Activated B cell treated with CpG ODN at 0.5 μM for 24 hours (primary cell): ENCODE measurements around the gene MTREX. TPM values are rescaled to one million over a fixed set of nuclear protein-coding genes. Genes with fewer than 3 reads are reported as not detected.
A peak's percentile ranks its signal among the peaks of the same experiment; 100 is the strongest.

ENCODE experiments used
- ATAC-seq: fragments of 200-7000 bp; cut with Tn5 transposase; one replicate; pipeline ENCODE4 v1.10.0; 2021; ENCODE audit warnings: low read depth, mild to moderate bottlenecking, moderate library complexity
- CTCF ChIA-PET: fragments of 350-600 bp; sonication (Branson Sonifier 250); formaldehyde crosslinking; loops from one replicate; lab custom pipeline; 2021; ENCODE audit warnings: antibody characterized with exemption; lab: Charles Lee
- POLR2A ChIA-PET: fragments of 350-600 bp; sonication (Branson Sonifier 250); formaldehyde crosslinking; loops from one replicate; lab custom pipeline; 2021; ENCODE audit warnings: antibody characterized with exemption; lab: Charles Lee
- DNase-seq: peaks from one replicate; pipeline ENCODE4 v3.0.0; 2022
- H3K27ac Mint-ChIP-seq: one replicate; pipeline ENCODE4 v1.8.0; 2020; ENCODE audit warnings: mixed read lengths
- H3K27me3 Mint-ChIP-seq: one replicate; pipeline ENCODE4 v1.8.0; 2021; ENCODE audit warnings: mixed read lengths
- H3K36me3 Mint-ChIP-seq: one replicate; pipeline ENCODE4 v1.8.0; 2021; ENCODE audit warnings: low read depth, mixed read lengths
- H3K4me1 Mint-ChIP-seq: one replicate; pipeline ENCODE4 v1.8.0; 2021; ENCODE audit warnings: mixed read lengths
- H3K4me3 Mint-ChIP-seq: one replicate; pipeline ENCODE4 v1.8.0; 2020; ENCODE audit warnings: mild to moderate bottlenecking, mixed read lengths
- H3K9me3 Mint-ChIP-seq: one replicate; pipeline ENCODE4 v1.8.0; 2020; ENCODE audit warnings: mixed read lengths
- intact Hi-C: fragments of 100-400 bp; cut with micrococcal nuclease; formaldehyde crosslinking; loops from one replicate; pipeline ENCODE4 v1.15.1; 2024
- total RNA-seq: library from RNA; stranded (reverse); gene quantifications from 2 replicates; pipeline ENCODE4 v1.2.3, GENCODE V29; 2022
- TF ChIP-seq, protein P1 (sequence below): fragments of 200-600 bp; IDR thresholded peaks from one replicate; pipeline ENCODE4 v1.8.0; 2022; ENCODE audit warnings: antibody characterized with exemption, mild to moderate bottlenecking

MTREX gene
- total RNA-seq, 1 donor from 2014 or later, result 106 TPM

DNA sequence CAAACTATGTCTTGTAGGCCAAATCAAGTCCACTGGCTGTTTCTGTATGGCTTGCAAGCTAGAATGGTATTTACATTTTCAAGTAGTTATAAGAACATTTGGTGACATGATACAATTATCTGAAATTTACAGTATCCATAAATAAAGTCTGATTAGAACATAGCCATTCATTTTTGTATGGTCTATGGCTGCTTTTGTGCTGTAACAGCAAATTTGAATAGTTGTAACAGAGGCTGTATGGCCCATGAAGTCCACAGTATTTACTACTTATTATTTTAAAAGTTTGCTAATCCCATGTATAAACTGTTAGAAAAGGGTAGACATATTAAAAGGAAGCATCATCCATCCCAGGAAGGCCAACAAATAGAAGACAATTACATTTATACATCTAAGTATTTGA, 18.0 kb upstream of the MTREX start:
- intact Hi-C loops, result no loop called here
- ATAC-seq, result no peak
- Mint-ChIP-seq H3K27me3 (no peaks in the 10 kb centered on the region), H3K9me3 (no peaks in the 10 kb centered on the region), H3K4me1 (no peaks in the 10 kb centered on the region), H3K27ac (no peak overlapping the region), H3K36me3 (peaks cover 77% of the 10 kb centered on the region), H3K4me3 (no peak overlapping the region)
- TF ChIP-seq, protein P1, sequence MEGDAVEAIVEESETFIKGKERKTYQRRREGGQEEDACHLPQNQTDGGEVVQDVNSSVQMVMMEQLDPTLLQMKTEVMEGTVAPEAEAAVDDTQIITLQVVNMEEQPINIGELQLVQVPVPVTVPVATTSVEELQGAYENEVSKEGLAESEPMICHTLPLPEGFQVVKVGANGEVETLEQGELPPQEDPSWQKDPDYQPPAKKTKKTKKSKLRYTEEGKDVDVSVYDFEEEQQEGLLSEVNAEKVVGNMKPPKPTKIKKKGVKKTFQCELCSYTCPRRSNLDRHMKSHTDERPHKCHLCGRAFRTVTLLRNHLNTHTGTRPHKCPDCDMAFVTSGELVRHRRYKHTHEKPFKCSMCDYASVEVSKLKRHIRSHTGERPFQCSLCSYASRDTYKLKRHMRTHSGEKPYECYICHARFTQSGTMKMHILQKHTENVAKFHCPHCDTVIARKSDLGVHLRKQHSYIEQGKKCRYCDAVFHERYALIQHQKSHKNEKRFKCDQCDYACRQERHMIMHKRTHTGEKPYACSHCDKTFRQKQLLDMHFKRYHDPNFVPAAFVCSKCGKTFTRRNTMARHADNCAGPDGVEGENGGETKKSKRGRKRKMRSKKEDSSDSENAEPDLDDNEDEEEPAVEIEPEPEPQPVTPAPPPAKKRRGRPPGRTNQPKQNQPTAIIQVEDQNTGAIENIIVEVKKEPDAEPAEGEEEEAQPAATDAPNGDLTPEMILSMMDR, result no peak
- ChIA-PET POLR2A (no interaction called here), CTCF (no interaction called here)
- DNase-seq, result no peak

DNA sequence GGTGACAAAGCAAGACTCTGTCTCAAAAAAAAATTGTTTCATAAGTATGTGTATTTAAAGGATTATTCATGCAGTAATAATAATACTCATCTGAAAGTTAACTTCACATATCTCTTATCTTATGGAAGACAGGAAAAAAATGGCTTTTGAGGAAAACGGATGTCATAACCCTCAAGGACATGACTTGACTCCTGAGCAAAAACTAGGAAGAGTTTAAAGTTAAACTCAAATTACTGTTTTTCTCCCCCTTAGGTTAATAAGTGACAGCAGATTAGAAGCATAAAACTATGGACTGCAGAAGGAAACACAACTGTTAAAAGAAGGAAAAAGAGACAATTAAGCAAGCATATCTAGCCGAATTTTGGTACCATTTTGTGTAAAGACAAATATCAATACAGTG, 16.8 kb upstream of the MTREX start:
- intact Hi-C loops, result no loop called here
- no peaks in the 10 kb centered on the region for H3K4me1 Mint-ChIP-seq
- ChIA-PET POLR2A (no interaction called here), CTCF (no interaction called here)
- H3K4me3 Mint-ChIP-seq, result no peak overlapping the region
- no peaks in the 10 kb centered on the region for H3K9me3 Mint-ChIP-seq
- DNase-seq, result no peak
- TF ChIP-seq, protein P1, result no peak
- H3K27me3 Mint-ChIP-seq, result no peaks in the 10 kb centered on the region
- H3K27ac Mint-ChIP-seq, result no peak overlapping the region
- ATAC-seq, result no peak
- H3K36me3 Mint-ChIP-seq, result peaks cover 77% of the 10 kb centered on the region

DNA sequence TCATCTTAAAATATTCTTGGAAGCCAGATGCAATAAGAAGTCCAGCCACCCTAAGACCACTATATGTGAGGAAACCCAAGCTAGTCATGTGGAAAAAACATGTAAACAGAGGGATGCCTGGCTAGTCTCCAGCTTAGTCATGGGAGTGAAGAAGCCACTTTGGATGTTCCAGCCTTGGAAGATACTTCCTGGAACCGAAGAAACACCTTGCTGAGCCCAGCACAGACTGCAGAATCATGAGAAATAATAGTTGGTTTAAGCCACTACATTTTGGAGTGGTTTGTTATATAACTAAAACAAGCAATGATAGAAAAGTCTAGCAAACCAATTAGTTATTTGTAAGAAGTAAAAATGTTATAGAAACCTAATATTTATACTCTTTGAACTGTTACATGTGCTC, 12.9 kb upstream of the MTREX start:
- Mint-ChIP-seq H3K4me1 (no peaks in the 10 kb centered on the region), H3K4me3 (no peak overlapping the region), H3K27ac (no peak overlapping the region), H3K9me3 (no peaks in the 10 kb centered on the region), H3K36me3 (peaks cover 71% of the 10 kb centered on the region), H3K27me3 (no peaks in the 10 kb centered on the region)
- ChIA-PET CTCF (no interaction called here), POLR2A (no interaction called here)
- DNase-seq (no peak), ATAC-seq (no peak)
- TF ChIP-seq, protein P1, result no peak
- intact Hi-C loops, result no loop called here

DNA sequence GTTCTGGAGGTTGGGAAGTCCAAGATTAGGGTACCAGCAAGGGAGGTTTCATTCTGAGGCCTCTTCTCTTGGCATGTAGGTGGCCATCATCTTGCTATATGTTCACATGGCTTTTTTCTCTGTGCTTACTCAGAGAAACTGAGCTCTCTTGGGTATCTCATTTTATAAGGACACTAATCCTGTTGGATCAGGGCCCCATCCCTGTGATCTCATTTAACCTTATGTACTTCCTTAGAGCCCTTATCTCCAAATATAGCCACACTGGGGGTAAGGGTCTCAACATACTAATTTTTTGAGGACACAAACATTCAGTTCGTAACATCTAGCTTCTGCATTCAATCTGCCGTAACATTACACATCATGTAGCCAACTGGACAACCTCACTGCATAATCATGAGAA, 6.9 kb upstream of the MTREX start:
- Mint-ChIP-seq H3K4me3 (no peak overlapping the region), H3K27ac (no peak overlapping the region), H3K36me3 (peaks cover 32% of the 10 kb centered on the region), H3K9me3 (no peaks in the 10 kb centered on the region), H3K4me1 (peaks cover 20% of the 10 kb centered on the region), H3K27me3 (no peaks in the 10 kb centered on the region)
- DNase-seq (no peak), ATAC-seq (no peak)
- POLR2A ChIA-PET, result no interaction called here
- TF ChIP-seq, protein P1, result no peak
- CTCF ChIA-PET, result interaction anchor here (0.5 kb wide), 1 partner anchor 58 kb away, joined by 3 read pairs; no protein-coding TSS in a partner anchor
- intact Hi-C loops, result loop anchor here (10.0 kb wide), 1 partner anchor 396 kb away; no protein-coding TSS in a partner anchor

DNA sequence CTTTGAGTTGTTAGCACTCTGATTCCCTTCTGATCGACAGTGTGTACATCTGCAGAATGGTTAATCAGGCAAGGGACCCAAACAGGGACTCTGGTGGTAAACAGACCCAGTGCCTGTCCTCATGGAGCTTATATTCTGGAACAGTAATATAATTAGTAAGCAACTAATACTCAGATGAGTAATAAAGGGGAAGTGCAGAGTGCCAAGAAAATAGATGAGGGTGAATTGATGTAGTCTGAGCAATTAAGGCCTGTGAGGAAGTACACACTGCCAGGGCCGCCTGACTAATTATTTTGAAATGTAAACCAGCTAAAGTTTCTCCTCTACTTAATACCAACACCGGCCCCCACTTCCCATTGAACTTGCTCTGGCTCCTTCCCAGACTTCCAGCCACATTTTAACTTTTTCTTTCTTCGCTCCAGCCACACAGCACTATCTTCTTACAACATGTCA, 4.5 kb upstream of the MTREX start:
- CTCF ChIA-PET, result interaction anchor here (1.0 kb wide), 1 partner anchor 22 kb away, joined by 3 read pairs; no protein-coding TSS in a partner anchor
- TF ChIP-seq, protein P1, result no peak
- POLR2A ChIA-PET, result no interaction called here
- H3K4me1 Mint-ChIP-seq, result peaks cover 20% of the 10 kb centered on the region
- ATAC-seq (no peak), DNase-seq (no peak)
- peaks cover 17% of the 10 kb centered on the region for H3K36me3 Mint-ChIP-seq
- H3K27ac Mint-ChIP-seq, result peak overlapping the region; percentile 54
- intact Hi-C loops, result loop anchor here (10.0 kb wide), 1 partner anchor 398 kb away; no protein-coding TSS in a partner anchor
- no peaks in the 10 kb centered on the region for H3K27me3 Mint-ChIP-seq
- no peak overlapping the region for H3K4me3 Mint-ChIP-seq
- H3K9me3 Mint-ChIP-seq, result no peaks in the 10 kb centered on the region
